ENCODE data around the gene APRT.
A peak's percentile ranks its signal among the peaks of the same experiment; 100 is the strongest.
"Not testable (repeated sequence)": the region's sequence is repeated elsewhere in the genome, so short reads cannot be mapped to it uniquely, and the experiment has no call there.

APRT gene

DNA sequence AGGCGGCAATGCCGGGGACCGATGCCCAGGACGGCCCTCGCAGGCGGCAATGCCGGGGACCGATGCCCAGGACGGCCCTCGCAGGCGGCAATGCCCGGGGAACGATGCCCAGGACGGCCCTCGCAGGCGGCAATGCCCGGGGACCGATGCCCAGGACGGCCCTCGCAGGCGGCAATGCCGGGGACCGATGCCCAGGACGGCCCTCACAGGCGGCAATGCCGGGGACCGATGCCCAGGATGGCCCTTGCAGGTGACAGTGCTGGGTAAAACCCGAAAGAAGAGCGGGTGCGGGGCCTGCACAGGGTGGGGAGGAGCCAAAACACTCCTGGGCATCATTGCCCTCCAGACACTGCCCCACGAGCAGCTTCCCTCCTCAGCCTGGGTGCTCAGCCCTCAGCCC is 11.9 kb upstream of the APRT start:
- not testable (repeated sequence) for DNase-seq (ENCODE audit: low read depth in 1 of 2, low spot score in 1 of 2)

DNA sequence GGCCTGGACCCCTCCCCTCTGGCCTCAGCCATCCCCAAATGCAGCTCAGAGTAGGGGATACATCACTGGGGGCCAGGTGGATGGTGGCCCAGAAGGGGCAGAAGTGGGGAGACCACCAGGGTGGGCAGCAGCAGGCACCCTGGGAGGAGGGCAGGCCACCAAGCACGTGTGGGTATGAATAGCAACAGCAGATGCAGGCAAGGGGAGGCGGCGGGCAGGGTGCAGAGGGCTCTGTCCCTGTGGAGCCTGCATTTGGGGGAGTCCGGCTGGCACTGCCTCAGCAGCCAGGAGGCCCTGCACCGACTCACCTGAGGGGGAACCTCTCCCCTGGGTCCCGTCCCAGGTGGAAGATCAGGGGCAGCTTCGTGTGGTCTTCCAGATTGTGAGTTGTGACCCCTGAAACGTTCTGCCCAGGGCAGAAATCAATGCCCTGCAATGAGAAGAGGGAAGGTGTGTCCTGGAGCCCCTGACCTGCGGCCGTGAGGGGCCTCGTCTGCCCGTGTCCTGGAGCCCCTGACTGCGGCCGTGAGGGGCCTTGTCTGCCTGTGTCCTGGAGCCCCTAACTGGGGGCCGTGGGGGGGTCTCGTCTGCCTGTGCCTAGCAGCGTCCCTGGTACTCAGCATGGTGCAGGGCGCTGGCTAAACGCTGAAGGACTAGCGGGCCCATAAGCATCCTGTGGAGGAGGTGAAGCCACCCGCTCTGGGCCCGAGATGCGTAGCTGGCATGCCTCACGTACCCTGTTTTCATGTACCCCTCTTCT is 10.7 kb upstream of the APRT start:
- DNase-seq (ENCODE audit: low read depth in 1 of 2, low spot score in 1 of 2), result no peak

DNA sequence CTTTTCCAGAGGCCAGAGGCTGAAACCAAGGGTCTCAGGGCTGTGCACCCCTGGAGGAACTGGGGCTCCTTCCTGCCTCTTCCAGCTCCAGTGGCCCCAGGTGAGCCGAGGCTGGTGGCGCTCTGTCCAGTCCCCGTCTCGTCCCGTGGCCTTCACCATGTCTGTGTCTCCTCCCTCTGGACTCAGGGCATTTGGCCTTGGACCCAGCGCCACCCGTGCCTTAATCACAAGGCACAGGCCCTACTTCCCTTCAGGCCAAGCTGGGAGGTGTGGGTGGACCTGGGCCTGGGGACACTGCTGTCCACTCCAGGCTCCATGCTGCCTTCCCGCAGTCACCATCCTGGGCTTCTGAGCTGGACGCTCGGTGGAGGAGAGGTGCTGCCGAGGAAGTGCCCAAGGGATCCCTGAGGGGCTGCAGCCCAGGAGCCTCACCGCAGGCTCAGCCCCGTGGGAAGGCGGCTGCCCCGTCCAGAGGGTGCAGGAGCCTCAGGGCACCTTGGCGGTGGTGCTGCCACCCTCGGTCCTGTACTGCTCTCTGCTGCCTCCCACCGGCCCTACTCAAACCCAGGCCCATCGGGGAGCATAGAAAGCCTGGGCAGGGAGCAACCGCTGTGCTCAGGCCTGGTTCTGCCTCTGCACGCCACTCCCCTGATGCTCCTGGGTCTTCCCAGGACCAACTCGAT is 9.6 kb upstream of the APRT start:
- no peak for DNase-seq (ENCODE audit: low read depth in 1 of 2, low spot score in 1 of 2)

DNA sequence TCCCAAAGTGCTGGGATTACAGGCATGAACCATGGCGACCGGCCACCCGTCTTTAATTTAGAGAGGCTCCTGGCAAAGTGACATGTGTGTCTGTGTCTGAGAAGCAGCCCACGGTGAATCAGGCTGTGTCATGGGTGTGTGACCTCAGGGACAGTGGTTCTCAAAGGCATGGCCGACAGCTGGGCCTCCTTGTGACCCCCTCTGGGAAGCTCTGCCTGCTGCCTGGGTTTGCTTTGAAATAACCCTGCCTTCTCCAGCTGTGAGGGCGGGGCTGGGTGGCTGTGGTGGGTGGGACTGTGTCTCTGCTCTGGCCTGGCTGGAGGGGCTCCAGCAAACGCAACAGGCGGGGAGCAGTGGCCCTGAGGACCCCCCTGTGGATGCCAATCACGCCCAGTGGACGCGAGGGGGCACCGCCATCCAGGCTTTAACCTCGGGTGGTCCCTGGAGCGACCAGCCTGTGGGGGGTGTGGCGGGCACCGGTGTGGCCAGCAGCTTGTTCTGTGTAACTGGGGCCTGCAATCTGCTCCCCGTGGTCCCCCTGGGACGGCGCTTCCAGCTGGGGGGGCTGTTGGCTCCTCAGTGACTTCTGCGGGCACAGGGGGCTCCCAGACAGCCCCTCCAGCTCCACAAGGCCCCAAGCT is 8.8 kb upstream of the APRT start:
- DNase-seq (ENCODE audit: low read depth in 1 of 2, low spot score in 1 of 2), result no peak

DNA sequence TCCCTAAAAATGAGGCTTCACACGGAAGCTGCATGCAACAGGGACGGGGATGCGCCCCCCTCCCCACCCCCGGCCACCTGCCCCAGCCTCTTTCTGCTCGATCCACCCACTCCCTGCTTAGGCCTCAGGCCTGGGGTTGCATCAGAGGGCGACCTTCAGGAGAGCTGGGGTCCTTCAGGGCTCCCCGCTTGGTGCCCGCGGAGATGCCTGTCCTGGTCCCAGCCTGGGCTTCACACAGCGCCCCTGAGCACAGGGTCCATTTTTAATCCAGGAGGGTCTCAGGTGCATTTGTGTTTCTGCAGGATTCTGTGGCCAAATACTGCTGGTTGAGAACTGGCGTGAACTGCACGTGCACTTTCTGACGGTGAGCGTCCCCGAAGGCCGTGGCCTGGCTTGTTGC is 7.4 kb upstream of the APRT start:
- DNase-seq (ENCODE audit: low read depth in 1 of 2, low spot score in 1 of 2), result no peak

DNA sequence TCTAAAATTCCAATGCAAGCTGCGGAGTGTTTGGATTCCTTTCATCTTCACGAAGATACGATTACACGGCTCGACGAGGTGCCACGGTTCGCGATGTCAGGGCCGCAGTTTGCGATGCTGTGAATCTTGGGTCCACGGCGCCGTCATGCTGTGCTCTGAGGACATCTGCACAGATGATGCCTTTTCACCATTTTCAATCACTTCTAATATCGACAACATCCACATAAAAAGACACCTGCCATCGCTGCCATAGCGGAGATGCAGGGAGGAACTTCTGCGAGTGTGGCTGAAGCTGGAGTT is 6.8 kb upstream of the APRT start:
- DNase-seq (ENCODE audit: low read depth in 1 of 2, low spot score in 1 of 2), result no peak

DNA sequence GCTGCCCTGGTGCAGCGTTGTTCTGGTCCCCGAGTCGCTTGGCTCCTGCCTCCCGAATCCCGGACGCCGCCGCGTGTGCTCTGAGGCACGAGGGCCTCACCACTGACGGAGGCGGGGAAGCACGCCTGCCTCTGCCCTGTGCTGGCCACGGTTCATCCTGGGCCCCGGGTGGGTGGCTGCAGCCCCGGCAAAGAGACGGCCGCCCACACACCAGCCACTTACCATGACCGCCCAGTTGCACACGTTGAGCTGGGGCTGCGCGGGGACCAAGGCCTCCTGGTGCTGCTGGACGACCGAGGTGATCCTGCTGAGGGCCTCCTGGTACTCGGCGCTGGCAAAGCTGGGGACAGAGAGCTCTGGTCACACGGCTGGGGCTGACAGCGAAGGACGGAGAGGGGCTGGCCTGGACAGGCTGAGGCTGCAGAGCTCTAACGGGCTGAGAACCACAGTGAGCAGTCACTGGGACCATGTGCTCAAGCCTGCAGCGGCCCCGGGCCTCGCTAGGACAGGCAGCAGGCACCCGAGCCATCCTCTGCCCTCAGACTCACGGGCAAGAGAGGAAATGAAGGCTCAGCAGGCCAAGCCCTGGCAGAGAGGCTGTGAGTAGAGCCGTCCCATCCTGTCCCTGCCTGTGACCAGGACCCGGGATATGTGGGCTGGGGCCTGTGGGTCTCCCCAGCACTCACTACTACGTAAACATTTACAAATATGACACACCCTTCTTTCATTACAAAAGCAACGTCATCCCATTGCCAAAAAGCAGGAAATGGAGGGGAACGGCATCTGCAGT is 6.3 kb upstream of the APRT start:
- no peak for DNase-seq (ENCODE audit: low read depth in 1 of 2, low spot score in 1 of 2)

DNA sequence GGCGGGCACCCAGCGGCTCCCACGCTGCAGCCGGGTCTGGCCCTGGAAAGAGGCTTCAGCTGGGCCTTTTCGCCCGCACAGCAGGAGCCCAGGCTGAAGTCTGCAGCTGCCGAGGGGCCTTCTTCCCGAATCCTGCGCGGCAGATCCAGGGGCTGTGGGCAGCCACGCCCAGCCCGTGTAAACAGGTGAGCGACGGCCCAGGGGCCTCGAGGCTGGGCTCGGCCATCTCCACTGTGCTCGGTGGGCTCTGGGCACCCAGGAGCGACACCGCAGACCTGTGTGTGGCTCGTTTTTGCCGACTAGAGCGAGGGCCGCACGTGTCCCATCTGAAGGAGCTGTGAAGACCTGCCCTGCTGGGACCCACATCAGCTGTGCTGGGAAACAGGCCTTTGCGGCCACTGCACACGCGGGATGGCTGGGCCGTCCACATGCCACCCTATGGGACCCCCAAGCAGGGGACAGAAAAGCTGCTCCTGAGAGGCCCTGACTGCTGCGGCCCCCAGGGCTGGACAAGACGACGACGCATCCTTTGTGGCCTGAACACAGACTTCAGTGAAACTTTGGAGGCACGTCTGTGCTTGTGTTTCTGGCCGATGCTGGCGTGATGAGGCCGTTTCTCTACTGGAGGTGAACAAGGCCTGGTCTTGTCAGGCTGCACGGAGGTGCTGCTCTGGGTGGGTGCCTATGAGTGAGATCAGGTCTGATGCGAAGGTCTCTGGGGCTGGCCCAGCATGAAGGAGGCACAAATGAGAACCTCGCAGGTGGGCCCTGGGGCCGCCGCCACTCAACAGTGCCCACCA is 5.2 kb upstream of the APRT start:
- no peak for DNase-seq (ENCODE audit: low read depth in 1 of 2, low spot score in 1 of 2)

DNA sequence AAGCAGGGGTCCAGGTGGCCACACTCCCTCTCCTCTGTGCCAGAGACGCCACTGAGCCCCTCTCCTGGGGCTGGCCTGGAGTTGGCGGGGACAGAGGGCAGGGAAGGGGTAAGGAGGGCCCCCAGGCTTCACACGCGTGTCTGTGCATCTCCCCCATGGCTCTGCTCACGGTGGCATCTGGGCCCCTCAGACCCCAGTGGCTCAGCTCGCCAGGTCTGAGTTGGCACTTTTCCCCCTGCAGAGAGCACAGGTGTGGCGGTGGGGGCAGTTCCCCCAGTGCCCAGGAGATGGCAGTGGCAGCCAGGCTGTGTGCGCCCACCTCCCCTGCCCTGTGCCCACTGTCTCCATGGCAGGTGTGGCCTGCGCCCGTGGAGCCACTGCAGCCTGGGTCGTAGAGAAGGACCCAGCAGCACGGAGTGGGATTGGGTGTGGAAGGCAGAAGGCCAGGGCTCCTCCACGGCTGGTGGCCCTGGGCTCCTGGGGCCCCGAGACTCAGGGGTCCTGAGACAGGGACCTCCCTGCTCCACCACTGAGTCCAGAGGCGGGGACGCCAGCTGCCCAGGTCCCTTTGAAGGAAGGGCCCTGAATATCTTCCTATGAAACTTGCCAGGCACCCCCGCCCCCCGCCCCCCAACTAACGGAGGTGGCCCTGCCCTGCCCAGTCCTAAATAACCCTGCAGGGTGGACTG is 4.3 kb upstream of the APRT start:
- peak in 1 of 2 donors; percentile 58 for DNase-seq (ENCODE audit: low read depth in 1 of 2, low spot score in 1 of 2)

DNA sequence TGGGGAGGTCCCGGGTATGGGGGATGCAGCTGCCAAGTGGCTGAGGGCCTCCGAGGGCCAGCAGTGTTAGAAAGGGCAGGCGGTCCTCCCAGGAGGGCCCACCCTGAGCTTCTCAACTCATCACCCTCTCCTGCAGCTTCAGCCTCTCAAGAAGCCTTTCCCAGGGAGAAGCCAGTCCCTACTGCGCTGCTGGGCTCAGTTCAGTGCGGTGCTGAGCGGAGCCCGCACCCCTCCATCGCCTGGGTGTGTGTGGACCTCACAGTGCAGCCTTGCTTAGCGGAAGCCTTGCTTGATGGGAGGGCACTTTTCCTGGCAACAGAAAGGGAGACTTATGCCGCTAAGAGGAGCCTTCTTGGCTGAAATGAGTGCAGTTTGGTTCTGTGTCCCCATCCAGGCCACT is 3.5 kb upstream of the APRT start:
- no peak for DNase-seq (ENCODE audit: low read depth in 1 of 2, low spot score in 1 of 2)

DNA sequence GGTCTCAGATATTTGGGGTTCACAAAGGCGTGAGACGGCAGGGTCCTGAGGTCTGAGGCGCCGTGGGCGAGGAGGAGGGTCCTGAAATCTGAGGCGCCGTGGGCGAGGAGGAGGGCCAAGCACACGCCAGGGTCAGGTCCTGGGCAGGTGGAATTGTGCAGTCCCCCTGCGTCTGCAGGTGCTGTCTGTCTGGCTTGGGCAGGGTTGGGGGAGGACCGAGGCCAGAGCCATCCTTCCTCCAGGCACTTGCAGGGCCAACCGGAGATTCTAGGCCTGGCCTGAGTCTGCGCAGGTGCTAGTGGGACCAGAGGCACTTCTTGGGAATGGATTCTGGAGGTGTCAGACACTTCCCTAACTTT is 2.4 kb upstream of the APRT start:
- no peak for DNase-seq (ENCODE audit: low read depth in 1 of 2, low spot score in 1 of 2)

DNA sequence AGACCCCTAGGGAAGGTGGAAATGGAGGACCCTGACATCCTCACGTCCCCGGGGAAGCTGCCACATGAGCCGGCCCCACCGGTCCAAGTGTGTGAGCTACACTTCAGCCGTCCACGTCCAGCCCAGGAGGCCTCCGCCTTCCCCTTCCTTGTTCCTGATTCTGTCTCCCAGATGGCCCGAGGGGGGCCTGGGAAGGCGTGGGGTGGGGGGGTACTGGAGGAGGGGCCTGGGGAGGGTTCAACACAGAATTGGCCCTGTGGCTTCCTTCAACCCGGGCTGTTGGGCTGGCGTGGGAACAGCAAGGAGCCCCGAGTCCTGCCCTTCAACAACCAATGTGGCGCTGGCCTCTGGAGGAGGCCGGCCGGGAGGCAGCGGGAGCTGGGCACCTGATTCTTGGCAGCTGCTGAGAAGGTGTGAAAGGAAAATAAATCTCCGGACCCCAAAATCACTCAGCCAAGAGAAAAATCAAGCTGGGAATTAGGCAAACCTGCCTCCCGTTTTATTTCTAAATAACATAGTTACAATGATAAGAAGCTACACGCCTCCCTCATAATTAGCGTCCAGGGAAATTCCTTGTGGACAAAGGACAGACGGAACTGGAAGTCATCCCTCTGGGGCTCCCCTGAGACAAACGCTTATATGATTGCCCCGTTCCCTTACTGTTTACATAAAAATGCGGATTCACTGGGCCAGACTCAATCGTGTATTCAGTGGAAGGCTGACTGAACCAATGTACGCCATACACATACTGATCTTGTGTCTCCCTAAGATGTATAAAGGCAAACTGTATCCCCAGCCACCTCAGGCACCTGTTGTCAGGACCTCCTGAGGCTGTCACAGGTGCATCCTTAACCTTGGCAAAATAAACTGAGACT is 1.8 kb upstream of the APRT start:
- no peak for DNase-seq (ENCODE audit: low read depth in 1 of 2, low spot score in 1 of 2)

DNA sequence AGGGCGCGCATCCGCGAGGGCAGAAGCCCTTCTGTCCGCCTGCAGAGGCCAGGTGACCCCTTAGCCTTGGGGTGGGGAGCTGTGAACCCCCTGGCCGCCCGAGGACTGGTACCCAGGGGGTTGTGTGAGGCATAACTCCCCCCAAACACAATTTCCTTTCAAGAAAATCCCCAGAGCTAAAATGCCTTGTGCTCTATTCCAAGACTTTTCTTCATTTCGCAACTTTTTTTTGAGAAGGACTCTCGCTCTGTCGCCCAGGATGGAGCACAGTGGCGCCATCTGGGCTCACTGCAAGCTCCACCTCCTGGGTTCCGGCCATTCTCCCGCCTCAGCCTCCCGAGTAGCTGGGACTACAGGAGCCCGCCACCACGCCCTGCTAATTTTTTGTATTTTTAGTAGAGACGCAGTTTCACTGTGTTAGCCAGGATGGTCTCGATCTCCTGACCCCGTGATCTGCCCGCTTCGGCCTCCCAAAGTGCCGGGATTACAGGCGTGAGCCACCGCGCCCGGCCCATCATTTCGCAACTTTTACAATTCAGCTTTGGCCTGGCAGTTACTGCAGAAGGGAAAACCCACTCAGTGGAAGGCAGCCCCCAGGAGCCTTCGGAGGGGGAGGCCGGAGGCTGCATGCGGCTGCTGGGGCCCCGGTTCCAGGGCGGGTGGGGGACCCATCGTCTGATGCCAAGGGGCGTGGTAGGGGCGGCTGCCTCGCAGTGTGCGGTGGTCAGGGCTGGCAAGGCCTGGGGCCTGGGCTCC is 963 bp upstream of the APRT start:
- DNase-seq (ENCODE audit: low read depth in 1 of 2, low spot score in 1 of 2), result no peak

DNA sequence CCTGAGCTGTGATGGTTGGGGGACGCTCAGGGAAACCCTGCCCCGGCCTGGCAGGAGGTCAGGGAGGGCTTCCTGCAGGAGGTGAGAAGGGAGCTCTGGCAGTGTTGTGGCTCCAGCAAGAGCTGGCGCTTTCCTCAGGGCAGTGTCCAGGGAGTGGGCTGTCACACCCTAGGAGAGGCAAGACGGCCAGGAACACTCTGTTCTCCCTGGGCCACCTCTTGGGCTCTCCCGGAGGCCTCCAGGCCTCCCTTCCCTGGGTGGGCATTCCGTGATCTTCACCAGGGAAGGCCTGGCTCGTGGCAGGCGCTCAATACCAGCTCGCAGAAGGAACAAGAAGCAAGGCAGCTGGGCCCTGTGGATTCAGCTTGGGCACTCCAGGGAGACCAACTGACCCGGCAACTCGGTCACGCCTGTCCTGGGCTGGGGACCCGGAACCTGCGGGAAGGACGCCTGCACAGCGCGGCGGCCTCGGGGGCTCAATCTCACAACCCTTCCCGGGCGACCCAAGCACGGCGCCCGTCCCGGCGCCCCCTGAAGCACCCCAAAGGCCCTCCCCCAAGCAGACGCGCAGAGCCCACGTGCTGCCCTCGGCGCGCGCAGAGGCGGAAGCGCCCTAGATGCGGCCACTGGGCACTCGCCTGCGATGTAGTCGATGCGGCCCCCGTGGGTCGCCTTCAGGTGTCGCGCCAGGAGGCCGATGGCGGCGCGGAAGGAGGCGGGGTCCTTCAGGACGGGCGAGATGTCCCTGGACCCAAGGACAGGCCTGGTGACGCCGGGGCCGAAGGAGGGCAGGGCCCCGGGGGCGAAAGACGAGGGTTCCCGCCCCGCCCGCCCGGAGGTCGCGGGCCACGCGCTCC is 588 bp downstream of the APRT start:
- peak; percentile 36 to 55 for DNase-seq (ENCODE audit: low read depth in 1 of 2, low spot score in 1 of 2)

DNA sequence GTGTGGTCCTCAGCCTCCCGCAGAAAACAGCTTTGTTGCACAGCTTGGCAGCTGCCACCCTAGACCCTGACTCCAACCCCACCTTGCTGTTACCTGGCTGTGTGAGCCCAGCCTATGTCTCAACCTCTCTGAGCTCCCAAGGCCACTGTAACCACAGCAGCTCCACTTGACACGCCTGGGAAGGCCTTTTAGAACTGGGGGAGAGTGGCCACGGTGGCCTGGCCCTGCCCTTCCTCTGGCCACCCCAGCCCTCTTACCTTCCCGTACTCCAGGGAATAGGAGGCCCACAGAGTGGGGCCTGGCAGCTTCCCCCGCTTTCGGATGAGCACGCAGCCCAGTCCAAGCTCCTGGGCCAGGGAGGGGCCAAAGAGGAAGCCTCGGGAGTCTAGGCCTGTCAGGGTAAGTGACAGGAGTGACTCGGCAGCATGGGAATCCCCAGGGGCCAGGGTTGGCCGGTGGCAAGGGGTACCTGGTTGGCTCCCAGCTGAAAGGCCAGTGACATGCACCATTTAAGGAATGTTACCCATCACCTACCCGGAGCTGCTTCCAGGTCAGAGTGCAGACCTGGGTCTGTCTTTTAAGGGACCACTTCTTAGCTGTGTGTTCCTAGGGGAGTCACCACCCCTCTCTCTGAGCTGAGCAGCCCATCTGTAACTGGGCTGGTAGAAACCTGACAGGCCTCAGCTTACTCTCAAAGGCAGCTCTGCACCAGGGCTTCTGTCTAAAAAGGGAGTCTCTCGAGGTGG is 1.4 kb downstream of the APRT start:
- no peak for DNase-seq (ENCODE audit: low read depth in 1 of 2, low spot score in 1 of 2)

DNA sequence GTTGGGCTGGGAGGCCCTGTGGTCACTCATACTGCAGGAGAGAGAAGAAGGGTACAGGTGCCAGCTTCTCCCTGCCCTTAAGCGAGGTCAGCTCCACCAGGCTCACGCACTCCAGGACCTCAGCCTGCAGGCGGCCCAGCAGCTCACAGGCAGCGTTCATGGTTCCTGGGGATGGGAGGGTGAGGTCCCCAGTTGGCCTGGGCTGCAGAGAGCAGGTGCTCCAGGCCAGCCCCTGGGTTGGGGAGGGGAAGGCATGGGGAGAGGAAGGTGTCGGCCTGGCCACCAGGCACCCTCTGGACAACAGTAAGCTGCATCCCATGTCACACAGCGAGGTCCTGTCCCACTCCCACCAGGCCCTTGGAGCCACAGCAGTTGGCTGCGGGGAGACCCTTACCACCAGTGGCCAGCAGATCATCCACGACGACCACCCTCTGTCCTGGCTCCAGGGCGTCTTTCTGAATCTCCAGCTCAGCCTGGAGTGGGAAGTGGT is 2.0 kb downstream of the APRT start:
- no peak for DNase-seq (ENCODE audit: low read depth in 1 of 2, low spot score in 1 of 2)

DNA sequence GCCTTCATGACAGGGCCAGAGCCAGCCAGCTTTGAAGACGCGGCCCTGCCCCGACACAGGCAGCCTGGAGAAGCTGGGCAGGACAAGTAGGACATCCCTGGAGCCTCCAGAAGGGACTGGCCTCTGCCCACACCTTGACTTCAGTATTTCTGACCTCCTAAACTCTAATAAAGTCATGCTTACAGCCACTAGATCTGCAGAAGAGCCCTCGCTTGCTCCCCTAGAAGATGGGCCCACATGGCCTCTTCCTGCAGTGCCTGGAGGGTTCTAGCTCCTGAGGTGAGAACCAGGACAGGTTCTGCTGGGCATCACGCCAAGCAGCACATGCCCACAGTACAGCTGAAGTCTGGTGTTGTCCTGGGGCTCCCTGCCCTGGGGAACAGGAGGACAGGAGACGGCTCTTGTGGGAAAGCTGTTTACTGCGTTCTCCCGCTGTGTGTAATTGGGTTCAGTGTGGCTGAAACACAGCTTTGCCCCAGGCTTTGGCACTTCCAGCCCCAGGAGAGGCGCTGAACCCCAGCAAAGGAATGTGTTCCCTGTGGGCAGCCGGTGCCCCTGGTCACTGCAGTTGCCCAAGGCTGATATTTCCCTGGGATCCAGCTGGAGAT is 2.6 kb downstream of the APRT start:
- DNase-seq (ENCODE audit: low read depth in 1 of 2, low spot score in 1 of 2), result no peak

All from stimulated activated CD4-positive, alpha-beta T cell treated with anti-CD3 and anti-CD28 coated beads, Interleukin-15, amount 100 ng/mL, for 1 hour (primary cell).